Stimulated activated CD4-positive, alpha-beta T cell treated with anti-CD3 and anti-CD28 coated beads, Interleukin-12 subunit alpha, Interleukin-12 subunit beta, amount 100 ng/mL, for 4 hours (primary cell): Measurements from ENCODE around the gene WDR19.
"Not testable (repeated sequence)": the region's sequence is repeated elsewhere in the genome, so short reads cannot be mapped to it uniquely, and the experiment has no call there.

ENCODE experiments used
- DNase-seq: peaks from one replicate; pipeline ENCODE4 v3.0.0-alpha.2; 2020

Gene WDR19

DNA sequence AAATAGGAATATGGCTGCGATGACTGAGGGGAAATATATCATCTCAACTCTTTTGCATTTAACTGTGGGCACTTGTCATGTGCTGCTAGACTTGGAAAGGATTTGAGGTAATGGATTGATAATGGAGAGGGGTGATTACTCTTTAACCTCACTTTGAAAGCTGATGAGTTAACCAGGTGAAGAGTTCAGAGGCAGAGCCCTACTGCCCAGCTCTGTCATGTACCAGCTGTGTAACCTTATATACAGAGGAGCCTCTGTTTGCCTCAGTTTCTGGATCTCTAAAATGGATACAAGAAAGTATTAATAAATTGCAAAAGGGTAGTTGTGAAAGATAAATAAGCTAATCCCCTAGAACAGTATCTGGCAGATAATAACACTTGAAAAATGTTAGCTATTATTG is 51.5 kb downstream of the WDR19 start:
- DNase-seq: no peak

DNA sequence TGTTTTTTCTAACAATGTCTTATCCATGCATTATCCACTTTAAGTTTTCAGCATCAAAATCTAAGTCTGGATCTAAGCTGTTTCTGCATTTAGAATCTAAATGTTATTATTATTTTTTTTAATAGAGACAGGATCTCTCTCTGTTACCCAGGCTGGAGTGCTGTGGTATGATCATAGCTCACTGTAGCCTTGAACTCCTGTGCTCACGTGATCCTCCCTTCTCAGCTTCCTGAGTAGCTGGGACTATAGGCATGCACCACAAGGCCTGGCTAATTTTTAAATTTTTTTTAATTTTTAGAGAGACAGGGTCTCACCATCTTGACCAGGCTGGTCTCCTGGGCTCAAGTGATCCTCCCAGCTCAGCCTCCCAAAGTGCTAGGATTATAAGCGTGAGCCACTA is 52.7 kb downstream of the WDR19 start:
- DNase-seq: no peak

DNA sequence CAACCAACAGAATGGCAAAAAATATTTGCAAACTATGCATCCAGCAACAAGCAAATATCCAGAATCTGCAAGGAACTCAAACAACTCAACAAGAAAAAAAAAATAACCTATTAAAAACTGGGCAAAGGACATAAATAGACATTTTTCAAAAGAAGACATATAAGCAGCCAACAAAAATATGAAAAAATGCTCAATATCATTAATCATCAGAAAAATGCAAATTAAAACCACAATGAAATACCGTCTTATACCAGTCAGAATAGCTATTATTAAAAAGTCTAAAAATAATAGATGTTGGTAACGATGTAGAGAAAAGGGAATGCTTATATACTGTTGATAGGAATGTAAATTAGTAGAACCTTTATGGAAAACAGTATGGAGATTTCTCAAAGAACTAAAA is 53.4 kb downstream of the WDR19 start:
- no peak for DNase-seq

DNA sequence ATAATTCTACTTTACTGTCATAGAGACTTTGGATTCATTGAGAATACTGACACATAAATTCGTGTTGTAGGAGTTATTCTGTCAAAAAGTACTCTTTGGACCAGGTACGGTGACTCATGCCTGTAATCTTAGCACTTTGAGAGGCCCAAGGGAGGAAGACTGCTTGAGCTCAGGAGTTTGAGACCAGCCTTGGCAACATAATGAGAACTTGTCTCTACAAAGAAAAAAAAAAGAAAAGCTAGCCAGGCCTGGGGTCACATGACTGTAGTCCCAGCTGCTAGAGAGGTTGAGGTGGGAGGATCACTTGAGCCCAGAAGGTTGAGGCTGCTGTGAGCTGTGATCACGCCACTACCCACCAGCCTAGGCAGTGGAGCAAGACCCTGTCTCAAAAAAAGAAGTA is 54.9 kb downstream of the WDR19 start:
- no peak for DNase-seq

DNA sequence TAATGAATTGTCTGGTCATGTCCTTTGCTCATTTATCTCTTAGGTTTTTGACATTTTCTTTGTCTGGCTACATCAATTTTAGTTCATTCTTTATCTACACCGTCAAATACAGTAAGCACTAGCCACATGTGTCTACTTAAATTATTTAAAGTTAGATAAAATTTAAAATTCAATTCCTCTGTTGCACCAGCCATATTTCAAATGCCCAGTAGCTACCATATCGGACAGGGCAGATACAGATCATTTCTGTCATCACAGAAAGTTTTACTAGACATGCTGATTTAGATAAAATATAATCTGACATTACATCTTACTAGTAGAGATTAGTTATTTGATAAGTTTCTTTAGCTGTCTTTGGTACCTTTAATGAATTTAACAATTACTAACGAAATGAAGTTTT is 61.1 kb downstream of the WDR19 start:
- no peak for DNase-seq

DNA sequence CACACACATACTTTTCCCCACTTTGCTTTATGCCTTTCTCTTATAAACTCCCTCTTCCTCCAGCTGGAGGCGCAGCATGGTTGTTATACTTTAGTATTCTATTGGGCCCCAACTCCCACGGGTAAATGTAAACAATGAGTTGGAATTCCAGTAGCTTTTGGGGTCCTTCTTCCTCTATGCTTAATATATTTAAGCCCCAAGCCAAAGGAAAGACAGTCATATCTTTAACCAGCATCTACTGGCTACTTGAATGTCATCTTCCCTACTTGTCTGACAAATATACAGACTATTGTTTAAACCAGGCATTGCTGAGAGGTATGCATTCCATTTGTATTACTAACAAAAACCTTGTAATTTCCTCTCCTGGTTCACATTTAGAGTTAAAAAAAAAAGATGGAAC is 72.9 kb downstream of the WDR19 start:
- no peak for DNase-seq

DNA sequence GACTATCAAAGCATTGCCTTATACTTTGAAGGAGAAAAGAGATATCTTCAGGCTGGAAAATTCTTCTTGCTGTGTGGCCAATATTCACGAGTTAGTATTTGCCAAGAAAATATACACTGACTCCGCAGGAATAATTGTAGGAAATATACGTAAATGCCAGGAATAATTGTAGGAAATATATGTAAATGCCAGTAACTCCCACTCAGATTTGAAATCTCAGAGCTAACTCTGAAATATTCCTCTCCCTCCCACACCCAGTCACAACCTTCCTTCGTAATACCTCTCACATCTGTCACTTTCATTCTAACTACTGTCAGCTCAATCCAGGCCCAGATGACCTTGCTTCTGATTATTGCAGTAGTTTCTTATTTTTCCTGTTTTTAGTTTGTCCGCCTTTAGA is 73.5 kb downstream of the WDR19 start:
- no peak for DNase-seq

DNA sequence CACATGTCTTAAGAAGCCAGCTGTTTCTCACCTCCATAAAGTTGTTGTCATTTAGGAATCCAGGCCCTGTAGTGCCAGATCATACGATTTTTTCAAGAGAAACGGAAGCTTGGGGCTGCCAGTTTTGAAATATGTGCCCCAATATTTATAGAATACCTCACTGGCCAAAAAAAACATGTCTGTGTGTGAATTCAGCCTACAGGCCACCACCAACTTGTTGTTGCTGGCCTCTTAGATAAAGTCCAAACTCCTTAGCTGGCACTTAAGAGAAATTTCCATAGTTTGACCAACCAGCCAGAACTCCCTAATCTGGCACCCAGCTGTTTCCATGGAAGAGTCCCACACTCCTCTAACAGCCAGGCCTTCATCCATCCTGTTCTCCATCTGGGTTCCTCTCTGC is 74.1 kb downstream of the WDR19 start:
- DNase-seq: no peak

DNA sequence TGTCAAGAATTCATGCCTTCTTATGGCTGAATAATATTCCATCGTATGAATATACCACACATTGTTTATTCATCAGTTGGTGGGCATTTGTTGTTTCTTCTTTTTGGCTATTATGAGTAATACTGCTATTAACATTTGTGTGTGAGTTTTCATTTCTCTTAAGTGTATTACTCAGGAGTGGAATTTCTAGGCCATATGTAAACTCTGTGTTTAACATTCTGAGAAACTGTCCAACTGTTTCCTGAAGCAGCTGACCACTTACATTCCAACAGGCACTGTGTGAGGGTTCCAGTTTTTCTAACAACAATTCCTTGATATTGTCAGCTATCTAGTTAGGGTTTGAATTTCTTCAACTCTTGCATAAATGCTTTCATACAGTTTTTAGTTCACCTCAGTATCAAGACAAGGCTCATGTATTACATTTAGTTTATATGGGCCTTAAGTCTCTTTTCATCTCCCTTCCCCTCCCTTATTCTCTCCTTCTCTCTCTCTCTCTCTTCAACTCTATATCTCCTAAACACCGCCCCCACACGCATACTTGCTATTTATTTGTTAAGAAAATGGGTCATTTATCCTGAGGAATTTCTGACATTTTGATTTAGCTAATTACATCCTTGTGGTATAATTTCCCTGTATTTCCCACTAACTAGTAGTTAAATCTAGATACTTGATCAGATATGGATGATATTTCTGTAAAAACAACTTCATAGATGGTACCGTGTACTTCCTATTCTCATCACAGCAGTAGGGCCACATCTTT is 77.4 kb downstream of the WDR19 start:
- no peak for DNase-seq

DNA sequence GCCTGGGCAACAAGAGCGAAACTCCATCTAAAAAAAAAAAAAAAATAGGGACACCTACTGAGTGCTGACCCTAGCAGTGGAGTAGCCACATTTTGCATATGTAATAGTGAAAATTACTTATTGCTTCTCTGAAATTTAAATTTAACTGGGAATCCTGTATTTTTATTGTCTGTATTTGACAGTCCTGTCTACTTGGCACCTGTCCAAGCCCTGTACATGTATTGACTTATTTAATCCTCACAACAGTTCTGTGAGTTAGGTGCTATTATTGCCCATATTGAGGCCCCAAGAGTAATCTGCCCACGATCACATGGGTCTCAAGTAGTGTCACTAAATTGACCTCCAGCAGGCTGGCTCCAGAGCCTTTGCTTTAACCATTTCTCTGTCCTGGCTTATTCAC is 81.6 kb downstream of the WDR19 start:
- DNase-seq: no peak

DNA sequence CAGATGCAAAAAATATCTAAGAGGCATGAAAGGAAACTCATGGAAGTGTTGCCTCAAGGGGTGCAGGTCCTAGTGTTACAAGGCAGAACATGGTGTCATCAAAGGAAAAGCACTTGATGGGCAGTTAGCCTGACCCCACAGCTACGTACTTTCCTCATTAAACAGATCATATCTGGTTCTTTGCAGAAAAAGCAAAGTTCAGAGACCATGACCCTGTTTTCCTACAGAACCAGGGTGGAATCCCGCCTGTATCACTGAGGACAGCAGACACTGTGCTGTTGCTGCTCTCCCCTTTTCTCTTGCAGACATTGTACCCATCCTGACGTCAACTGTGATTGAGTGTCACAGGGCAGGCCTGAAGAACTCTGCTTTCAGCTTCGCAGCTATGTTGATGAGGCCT is 92.2 kb downstream of the WDR19 start:
- DNase-seq: no peak

DNA sequence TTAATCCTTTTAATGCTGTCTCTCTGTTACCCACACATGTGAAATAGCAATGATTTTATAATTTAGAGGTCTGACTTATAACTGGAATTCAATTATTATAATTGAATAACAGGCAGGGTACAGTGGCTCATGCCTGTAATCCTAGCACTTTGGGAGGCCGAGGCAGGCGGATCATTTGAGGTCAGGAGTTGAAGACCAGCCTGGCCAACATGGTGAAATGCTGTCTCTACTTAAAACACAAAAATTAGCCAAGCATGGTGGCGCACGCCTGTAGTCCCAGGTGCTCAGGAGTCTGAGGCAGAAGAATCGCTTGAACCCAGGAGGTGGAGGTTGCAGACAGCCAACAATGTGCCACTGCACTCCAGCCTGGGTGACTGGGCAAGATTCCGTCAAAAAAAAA is 95.3 kb downstream of the WDR19 start:
- not testable (repeated sequence) for DNase-seq

DNA sequence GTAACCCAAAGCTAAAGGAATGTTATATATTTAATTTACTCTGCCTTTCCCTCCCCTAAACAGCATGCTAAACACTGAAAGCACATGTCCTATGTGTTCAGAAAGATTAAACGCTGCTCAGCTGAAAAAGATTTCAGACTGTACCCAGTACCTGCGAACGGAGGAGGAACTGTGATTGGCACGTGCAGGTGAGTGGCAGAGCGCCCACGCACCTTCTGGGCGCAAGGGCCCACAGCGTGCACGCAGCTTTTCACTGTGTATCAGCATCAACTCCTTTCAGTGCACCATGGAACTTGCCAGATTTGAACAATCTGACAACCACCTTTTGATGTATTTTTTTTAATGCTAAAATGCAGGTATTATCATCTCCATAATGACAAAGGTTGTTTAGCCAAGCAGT is 96.1 kb downstream of the WDR19 start:
- DNase-seq: no peak

DNA sequence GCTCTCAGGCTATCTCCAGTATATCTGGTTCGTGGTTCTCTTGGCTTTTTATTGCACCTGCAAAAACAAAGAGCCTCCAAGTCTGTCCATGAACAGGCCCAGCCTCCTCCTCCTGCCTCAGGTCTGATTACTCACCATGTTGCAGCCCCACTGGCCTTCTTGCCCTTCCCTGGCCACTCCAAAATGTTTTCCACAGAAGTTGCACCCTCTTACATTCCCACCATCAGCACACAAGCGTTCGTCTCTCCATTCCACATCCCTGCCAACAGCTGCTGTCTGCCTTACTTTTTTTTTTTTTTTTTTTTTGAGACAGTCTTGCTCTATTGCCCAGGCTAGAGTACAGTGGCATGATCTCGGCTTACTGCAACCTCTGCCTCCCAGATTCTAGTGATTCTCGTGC is 97.1 kb downstream of the WDR19 start:
- no peak for DNase-seq

DNA sequence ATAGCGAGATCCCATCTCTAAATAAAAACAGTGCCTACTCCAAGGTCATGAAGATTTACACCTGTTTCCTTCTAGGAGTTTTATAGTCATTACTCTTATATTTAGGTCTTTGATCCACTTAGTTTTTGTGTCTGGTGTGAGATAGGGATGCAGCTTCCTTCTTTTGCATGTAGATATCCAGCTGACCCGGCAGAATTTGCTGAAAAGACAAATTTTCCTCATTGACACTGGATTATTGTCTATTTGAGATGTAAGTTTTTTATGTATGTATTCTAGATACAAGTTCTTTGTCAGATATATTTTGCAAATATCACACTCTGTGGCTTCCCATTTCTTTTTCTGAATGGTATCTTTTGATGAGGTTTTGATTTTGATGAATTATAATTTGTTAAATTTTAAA is 98.4 kb downstream of the WDR19 start:
- DNase-seq: no peak

DNA sequence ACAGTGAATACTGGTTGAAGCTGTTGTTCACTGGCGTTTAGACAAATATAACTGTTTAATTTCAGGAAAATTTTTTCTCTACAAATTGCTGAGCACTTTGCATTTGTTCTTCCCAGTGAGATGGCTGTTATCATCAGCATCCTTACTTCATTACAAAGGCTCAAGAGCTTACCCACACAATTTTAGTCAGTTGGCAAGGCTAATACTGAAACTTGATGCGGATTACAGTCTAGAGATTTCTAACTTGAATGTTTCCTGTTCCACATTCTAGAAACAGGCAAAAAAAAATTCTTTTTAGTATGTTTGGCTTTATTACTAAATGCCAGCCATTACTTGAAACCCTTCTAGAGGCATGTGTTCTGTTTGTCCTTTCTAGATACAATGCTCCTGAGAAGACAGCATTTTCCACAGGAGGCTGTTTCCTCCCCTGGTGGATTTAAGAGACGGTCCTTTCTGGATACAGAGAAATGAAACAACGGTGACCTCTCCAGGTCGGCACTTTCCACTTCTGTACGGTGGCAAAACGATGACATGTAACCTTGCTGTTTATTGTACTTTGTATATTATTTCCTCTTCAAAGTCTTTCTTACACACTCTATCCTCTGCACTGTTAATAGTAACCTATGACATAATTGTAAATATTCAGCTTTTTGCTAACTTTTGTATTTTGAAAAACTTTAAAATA is 102.9 kb downstream of the WDR19 start:
- no peak for DNase-seq

DNA sequence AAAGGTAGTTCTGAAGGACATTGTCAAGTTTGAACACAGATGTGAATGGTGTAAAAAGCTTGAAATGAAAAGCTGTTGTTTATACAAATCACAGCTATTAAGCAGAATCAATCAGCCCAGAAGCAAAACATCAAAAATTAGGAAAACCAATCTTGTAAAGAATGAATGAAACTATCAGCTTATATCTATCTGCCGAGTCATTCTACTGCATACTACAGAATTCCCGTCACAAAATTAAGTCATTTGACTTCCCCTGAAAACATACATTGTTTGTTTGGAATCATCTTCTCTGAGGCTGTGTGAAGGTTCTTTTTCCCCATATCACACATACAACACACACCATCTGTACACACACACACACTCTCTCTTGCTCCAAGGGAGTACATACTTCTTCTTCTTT is 103.5 kb downstream of the WDR19 start:
- no peak for DNase-seq

DNA sequence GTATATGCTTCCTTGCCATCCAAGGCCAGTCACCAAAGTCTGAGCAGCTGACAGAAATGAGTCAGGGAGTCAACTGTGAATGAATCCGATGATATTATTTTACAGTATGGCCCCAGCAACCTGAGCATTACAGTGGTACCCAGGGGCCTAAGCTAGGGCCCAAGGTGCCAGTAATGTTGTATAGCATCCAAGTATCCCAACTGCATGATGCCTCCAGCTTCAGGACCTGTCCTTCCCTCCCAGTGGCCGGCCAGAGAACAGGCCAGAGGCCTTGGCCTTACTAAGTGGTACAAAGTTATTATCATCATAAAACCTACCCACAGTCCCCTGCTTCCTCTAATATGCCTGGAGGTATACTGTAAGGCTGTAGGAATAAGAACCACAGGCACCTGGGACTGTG is 103.9 kb downstream of the WDR19 start:
- no peak for DNase-seq

DNA sequence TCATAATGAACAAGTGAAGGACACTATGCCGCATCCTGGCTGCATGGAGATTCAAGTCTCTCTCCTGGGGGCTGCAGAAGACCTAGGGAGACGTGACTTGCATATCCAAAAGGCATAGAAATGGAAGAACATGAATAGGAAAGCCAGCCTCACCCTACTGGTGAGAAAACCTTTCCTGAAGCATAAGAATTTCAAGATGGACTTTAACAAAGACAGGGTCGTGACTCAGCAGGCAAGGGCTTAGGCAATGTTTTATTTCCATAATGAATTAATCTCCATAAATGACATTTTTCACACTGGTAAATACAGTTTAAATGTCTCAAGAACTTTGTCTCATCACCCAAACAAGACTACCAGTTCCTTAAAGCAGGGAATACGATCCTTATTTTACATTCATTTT is 104.9 kb downstream of the WDR19 start:
- no peak for DNase-seq

DNA sequence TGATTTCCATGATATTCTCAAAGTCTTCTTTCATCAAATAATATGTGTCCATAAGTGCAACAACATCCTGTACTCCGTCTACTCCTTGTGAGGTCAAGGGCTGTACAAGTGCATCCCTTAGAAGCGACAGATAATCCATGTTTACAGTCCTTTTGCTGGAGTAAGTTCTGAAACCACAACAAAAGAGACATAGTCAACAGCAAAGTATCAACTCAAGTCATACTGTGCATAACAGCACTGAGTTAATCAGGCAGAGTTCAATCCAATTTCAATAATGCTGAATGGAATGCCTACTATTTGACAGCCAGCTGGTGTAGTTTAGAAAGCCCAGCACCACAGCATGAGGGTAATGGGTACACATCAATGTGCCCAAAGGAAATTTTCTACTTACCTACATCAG is 109.4 kb downstream of the WDR19 start:
- no peak for DNase-seq

DNA sequence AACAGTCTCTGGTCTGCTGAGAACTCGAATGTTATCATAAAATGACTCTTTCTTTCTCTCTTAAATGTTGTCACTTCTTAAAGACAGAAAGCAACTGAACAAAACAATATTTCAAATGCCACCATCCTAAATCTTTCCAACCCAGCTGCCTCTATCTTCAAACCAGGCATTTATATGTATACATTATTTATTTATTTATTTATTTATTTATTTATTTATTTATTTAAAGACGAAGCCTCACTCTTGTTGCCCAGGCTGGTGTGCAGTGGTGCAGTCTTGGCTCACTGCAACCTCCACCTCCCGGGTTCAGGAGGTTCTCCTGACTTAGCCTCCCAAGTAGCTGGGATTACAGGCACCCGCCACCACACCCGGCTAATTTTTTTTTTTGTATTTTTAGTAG is 110.1 kb downstream of the WDR19 start:
- not testable (repeated sequence) for DNase-seq

DNA sequence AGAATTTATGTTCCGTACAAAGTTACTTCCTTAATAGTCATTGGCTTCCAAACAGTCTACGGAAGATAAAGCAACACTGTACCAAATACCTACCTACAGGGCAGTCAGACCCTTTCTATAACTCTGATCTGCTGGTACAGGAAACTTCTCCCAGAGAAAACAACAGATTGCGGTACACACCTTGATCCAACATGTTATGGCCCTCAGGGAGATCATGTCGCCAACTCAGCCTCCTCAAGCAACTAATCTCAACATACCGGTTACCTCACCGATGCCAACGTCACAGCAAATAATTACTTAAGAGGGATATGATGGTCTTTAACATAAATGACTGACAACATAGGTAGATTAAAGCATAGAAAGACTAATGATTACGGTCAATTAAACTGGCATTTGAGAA is 113.5 kb downstream of the WDR19 start:
- DNase-seq: no peak

DNA sequence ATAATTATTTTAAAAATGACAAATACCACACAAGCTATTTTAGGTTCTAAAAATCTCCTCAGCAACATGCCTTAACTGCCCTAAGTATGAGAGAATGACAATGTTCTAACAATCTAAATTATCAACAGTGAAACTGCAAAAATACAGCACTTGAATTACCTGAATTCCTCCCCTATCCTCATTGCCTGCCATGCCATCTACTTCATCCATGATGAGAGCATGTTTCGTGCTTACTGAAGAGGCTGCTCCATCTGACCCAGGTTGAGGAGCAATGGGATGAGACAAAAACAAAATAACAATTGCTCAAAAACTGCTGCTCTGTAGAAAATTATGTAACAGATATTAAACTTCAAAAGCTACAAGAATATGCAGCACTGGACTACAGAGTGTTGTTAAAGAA is 120.6 kb downstream of the WDR19 start:
- no peak for DNase-seq

DNA sequence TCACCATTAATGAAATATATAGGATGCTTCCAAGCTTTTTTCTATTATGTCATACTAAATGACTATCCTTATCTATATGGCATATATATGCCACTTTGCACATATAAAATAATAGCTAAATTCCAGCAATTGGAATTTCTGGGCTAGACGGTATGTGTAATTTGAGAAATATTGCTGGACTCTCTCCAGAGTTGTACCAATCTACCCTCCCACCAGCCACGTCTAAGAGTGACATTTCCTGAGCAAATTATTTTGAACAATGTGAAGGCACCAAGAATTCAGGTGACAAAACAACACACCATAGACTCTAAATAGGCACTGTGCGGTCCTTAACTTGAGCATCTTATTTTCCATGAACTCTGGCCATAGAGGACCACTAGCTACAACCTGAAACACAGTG is 121.5 kb downstream of the WDR19 start:
- DNase-seq: no peak

DNA sequence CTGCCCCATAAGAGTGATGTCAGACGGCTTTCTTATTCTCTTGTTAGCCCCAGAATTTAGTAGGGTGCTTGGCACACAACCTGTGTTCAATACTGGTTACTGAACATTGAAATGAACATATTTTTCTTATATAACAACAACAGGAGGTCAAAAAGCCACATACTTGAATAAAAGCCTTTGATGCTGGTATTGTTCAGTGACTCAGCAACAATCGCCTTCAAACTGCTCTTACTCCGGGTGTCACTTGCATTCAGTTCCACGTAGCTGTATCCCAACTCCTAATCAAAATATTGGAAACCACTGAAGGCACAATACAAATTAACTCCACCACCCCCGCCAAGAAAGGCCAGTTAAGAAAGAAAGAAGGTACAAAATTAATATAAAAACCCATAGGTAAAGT is 122.3 kb downstream of the WDR19 start:
- DNase-seq: no peak
